ENCODE data around the gene VANGL2.

VANGL2 gene

DNA sequence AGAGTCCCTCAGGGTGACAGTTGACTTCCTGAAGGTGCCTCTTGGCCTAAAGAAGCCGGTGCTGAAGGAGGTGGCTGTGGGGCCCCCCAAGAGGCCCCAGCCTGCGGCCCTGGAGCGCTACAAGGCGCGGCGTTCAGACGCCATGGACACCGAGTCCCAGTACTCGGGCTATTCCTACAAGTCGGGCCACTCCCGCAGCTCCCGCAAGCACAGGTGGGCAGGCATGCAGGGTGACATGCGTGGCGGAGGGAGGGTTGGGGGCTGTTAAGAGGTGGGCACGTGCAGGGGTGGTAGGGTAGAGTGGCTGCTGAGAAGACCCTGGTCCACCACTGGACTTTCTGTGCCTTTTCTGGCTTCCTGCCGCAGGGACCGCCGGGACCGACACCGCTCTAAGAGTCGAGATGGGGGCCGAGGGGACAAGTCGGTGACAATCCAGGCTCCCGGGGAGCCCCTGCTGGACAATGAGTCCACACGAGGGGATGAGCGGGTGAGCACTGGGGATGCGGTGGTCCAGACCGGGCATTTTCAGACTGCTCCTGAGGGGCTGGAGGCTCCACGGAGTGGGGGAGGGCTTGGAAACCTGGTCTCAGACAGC lies 15.4 kb downstream of the VANGL2 start:
- H3K14ac ChIP-seq (ENCODE audit: low read length) = no peak overlapping the region
- no peak overlapping the region for H3K27ac ChIP-seq (ENCODE audit: low read depth, low read length)
- no peak overlapping the region for H4K8ac ChIP-seq (ENCODE audit: low read depth, low read length)
- no peak overlapping the region for H2BK120ac ChIP-seq (ENCODE audit: insufficient read depth, low read length, poor library complexity)
- H4K12ac ChIP-seq (ENCODE audit: low read depth, low read length) = no peak overlapping the region
- no peak overlapping the region for H2BK12ac ChIP-seq (ENCODE audit: low read length)
- no peak overlapping the region for H3K4me2 ChIP-seq (ENCODE audit: low read length)
- H2AK5ac ChIP-seq (ENCODE audit: low read length) = no peak overlapping the region
- no peak overlapping the region for H3K4me3 ChIP-seq (ENCODE audit: low read depth, low read length)
- H3K18ac ChIP-seq (ENCODE audit: low read length) = no peak overlapping the region
- no peak overlapping the region for H2BK5ac ChIP-seq (ENCODE audit: low read depth, low read length, poor library complexity)
- no peaks in the 10 kb centered on the region for H3K79me1 ChIP-seq (ENCODE audit: low read length)
- no peak overlapping the region for H4K91ac ChIP-seq (ENCODE audit: low read depth, low read length)
- peaks cover 27 to 36% of the 10 kb centered on the region in 2 experiments for H3K36me3 ChIP-seq (ENCODE audit: control insufficient read depth in 1 of 2, insufficient read depth in 2 of 2, low read length in 2 of 2)
- peaks cover 0 to 2% of the 10 kb centered on the region in 2 experiments for H3K4me1 ChIP-seq (ENCODE audit: control insufficient read depth in 1 of 2, insufficient read depth in 2 of 2, low read length in 2 of 2)
- no peak overlapping the region for H2AFZ ChIP-seq (ENCODE audit: insufficient read depth, low read length, poor library complexity)
- no peaks in the 10 kb centered on the region for H3K9me3 ChIP-seq (ENCODE audit: insufficient read depth, low read depth, low read length)
- no peak overlapping the region for H3K23ac ChIP-seq (ENCODE audit: low read length)
- no peak overlapping the region for H3K9ac ChIP-seq (ENCODE audit: low read length)
- no peak for DNase-seq
- no peaks in the 10 kb centered on the region for H3K27me3 ChIP-seq (ENCODE audit: insufficient read depth, low read length)
- H3K79me2 ChIP-seq (ENCODE audit: control insufficient read depth, insufficient read depth, low read length, poor library complexity) = no peaks in the 10 kb centered on the region
- H3K4ac ChIP-seq (ENCODE audit: low read depth, low read length) = no peak overlapping the region
- no CpG with 5 or more reads among the region's 29 CpGs for WGBS (ENCODE audit: extremely low coverage, insufficient coverage, insufficient read length)

DNA sequence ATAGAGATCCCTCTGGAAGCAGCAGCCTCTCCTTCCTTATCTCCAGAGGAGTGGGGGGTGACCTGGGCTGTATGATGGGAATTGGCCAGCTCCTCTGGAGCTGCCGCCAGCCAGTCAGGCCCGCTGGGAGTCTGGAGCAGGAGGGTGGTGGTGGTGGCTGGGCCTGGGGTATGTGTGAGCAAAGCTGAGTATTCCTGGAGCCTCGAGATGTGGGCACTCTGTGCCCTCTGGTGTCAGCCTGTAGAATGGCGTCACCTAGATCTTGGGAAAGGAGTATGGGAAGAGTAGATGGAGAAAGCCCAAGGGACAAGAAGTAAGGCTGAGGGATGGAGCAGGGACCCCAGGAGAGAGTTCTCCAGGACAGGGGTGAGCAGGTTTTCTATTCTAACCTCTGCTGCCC lies 16.0 kb downstream of the VANGL2 start:
- no peak overlapping the region for H3K23ac ChIP-seq (ENCODE audit: low read length)
- no peak overlapping the region for H4K8ac ChIP-seq (ENCODE audit: low read depth, low read length)
- no CpG with 5 or more reads among the region's 4 CpGs for WGBS (ENCODE audit: extremely low coverage, insufficient coverage, insufficient read length)
- H3K4me2 ChIP-seq (ENCODE audit: low read length) = no peak overlapping the region
- H3K14ac ChIP-seq (ENCODE audit: low read length) = no peak overlapping the region
- H4K12ac ChIP-seq (ENCODE audit: low read depth, low read length) = no peak overlapping the region
- no peak overlapping the region for H2AK5ac ChIP-seq (ENCODE audit: low read length)
- peak in 1 of 2 donors; percentile 53 for DNase-seq
- no peak overlapping the region for H3K4me3 ChIP-seq (ENCODE audit: low read depth, low read length)
- H3K9ac ChIP-seq (ENCODE audit: low read length) = no peak overlapping the region
- no peak overlapping the region for H4K91ac ChIP-seq (ENCODE audit: low read depth, low read length)
- H3K4ac ChIP-seq (ENCODE audit: low read depth, low read length) = no peak overlapping the region
- H3K79me1 ChIP-seq (ENCODE audit: low read length) = no peaks in the 10 kb centered on the region
- H2BK120ac ChIP-seq (ENCODE audit: insufficient read depth, low read length, poor library complexity) = no peak overlapping the region
- no peak overlapping the region for H2BK12ac ChIP-seq (ENCODE audit: low read length)
- no peak overlapping the region for H2BK5ac ChIP-seq (ENCODE audit: low read depth, low read length, poor library complexity)
- no peaks in the 10 kb centered on the region for H3K9me3 ChIP-seq (ENCODE audit: insufficient read depth, low read depth, low read length)
- peaks cover 0 to 2% of the 10 kb centered on the region in 2 experiments for H3K4me1 ChIP-seq (ENCODE audit: control insufficient read depth in 1 of 2, insufficient read depth in 2 of 2, low read length in 2 of 2)
- H3K79me2 ChIP-seq (ENCODE audit: control insufficient read depth, insufficient read depth, low read length, poor library complexity) = no peaks in the 10 kb centered on the region
- H3K36me3 ChIP-seq (ENCODE audit: control insufficient read depth in 1 of 2, insufficient read depth in 2 of 2, low read length in 2 of 2) = peaks cover 29 to 41% of the 10 kb centered on the region in 2 experiments
- H3K18ac ChIP-seq (ENCODE audit: low read length) = no peak overlapping the region
- H3K27ac ChIP-seq (ENCODE audit: low read depth, low read length) = no peak overlapping the region
- no peak overlapping the region for H2AFZ ChIP-seq (ENCODE audit: insufficient read depth, low read length, poor library complexity)
- no peaks in the 10 kb centered on the region for H3K27me3 ChIP-seq (ENCODE audit: insufficient read depth, low read length)

DNA sequence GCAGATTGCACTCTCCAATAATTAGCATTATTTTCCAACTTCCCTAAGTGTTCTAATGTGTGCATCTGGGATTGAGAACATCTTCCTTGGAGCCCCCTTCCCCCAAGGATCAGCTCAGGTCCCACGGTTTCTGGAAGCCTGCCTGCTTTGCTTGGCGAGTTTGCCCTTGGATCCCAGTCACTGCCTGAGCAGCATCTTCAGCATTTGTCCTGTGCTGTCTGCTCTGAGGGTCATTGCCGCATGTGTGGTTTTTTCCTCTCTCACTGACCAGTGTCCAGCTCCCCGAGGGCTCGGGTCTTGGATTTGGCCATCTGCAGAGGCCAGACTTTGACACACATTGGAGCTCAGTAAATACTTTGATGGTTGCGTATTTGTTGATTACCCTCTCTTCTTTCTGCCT lies 18.1 kb downstream of the VANGL2 start:
- H3K79me1 ChIP-seq (ENCODE audit: low read length) = no peaks in the 10 kb centered on the region
- no peak overlapping the region for H3K4ac ChIP-seq (ENCODE audit: low read depth, low read length)
- no peak overlapping the region for H3K4me2 ChIP-seq (ENCODE audit: low read length)
- H3K79me2 ChIP-seq (ENCODE audit: control insufficient read depth, insufficient read depth, low read length, poor library complexity) = no peaks in the 10 kb centered on the region
- no peak overlapping the region for H3K23ac ChIP-seq (ENCODE audit: low read length)
- no CpG with 5 or more reads among the region's 6 CpGs for WGBS (ENCODE audit: extremely low coverage, insufficient coverage, insufficient read length)
- H2BK120ac ChIP-seq (ENCODE audit: insufficient read depth, low read length, poor library complexity) = no peak overlapping the region
- H4K12ac ChIP-seq (ENCODE audit: low read depth, low read length) = no peak overlapping the region
- DNase-seq = no peak
- no peak overlapping the region for H4K8ac ChIP-seq (ENCODE audit: low read depth, low read length)
- peaks cover 0 to 2% of the 10 kb centered on the region in 2 experiments for H3K4me1 ChIP-seq (ENCODE audit: control insufficient read depth in 1 of 2, insufficient read depth in 2 of 2, low read length in 2 of 2)
- no peak overlapping the region for H3K18ac ChIP-seq (ENCODE audit: low read length)
- H3K9ac ChIP-seq (ENCODE audit: low read length) = no peak overlapping the region
- H2BK12ac ChIP-seq (ENCODE audit: low read length) = no peak overlapping the region
- H3K14ac ChIP-seq (ENCODE audit: low read length) = no peak overlapping the region
- no peak overlapping the region for H3K27ac ChIP-seq (ENCODE audit: low read depth, low read length)
- no peak overlapping the region for H2BK5ac ChIP-seq (ENCODE audit: low read depth, low read length, poor library complexity)
- no peak overlapping the region for H4K91ac ChIP-seq (ENCODE audit: low read depth, low read length)
- no peak overlapping the region for H2AFZ ChIP-seq (ENCODE audit: insufficient read depth, low read length, poor library complexity)
- H2AK5ac ChIP-seq (ENCODE audit: low read length) = no peak overlapping the region
- no peaks in the 10 kb centered on the region for H3K9me3 ChIP-seq (ENCODE audit: insufficient read depth, low read depth, low read length)
- H3K27me3 ChIP-seq (ENCODE audit: insufficient read depth, low read length) = no peaks in the 10 kb centered on the region
- peaks cover 29 to 47% of the 10 kb centered on the region in 2 experiments for H3K36me3 ChIP-seq (ENCODE audit: control insufficient read depth in 1 of 2, insufficient read depth in 2 of 2, low read length in 2 of 2)
- H3K4me3 ChIP-seq (ENCODE audit: low read depth, low read length) = no peak overlapping the region

DNA sequence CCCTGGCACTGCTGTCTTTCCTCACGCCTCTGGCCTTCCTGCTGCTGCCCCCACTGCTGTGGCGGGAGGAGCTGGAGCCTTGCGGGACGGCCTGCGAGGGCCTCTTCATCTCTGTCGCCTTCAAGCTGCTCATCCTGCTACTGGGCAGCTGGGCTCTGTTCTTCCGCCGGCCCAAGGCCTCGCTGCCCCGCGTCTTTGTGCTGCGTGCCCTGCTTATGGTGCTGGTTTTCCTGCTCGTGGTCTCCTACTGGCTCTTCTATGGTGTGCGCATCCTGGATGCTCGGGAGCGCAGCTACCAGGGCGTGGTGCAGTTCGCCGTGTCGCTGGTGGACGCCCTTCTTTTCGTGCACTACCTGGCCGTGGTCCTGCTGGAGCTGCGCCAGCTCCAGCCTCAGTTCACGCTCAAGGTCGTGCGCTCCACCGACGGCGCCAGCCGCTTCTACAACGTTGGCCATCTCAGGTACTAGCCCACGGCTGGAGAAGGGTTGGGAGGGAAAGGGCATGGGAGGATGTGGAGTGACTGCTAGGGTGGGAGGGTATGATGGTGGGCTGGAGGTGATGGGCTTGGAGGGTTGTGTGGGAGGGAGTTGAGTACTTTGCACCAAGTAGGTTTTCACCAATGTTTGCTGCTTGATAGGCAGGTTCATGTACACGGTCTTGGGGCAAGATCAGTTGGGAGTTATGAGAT lies 18.9 kb downstream of the VANGL2 start:
- Histone ChIP-seq H2AFZ (ENCODE audit: insufficient read depth, low read length, poor library complexity) (no peak overlapping the region), H4K12ac (ENCODE audit: low read depth, low read length) (no peak overlapping the region), H3K4ac (ENCODE audit: low read depth, low read length) (no peak overlapping the region), H3K27ac (ENCODE audit: low read depth, low read length) (no peak overlapping the region), H3K4me3 (ENCODE audit: low read depth, low read length) (no peak overlapping the region), H3K36me3 (ENCODE audit: control insufficient read depth in 1 of 2, insufficient read depth in 2 of 2, low read length in 2 of 2) (peaks cover 35 to 54% of the 10 kb centered on the region in 2 experiments), H2BK5ac (ENCODE audit: low read depth, low read length, poor library complexity) (no peak overlapping the region), H4K8ac (ENCODE audit: low read depth, low read length) (no peak overlapping the region), H3K14ac (ENCODE audit: low read length) (no peak overlapping the region), H3K27me3 (ENCODE audit: insufficient read depth, low read length) (no peaks in the 10 kb centered on the region), H3K79me2 (ENCODE audit: control insufficient read depth, insufficient read depth, low read length, poor library complexity) (no peaks in the 10 kb centered on the region), H3K9ac (ENCODE audit: low read length) (no peak overlapping the region), H3K4me1 (ENCODE audit: control insufficient read depth in 1 of 2, insufficient read depth in 2 of 2, low read length in 2 of 2) (peaks cover 0 to 2% of the 10 kb centered on the region in 2 experiments), H3K4me2 (ENCODE audit: low read length) (no peak overlapping the region), H4K91ac (ENCODE audit: low read depth, low read length) (no peak overlapping the region), H2AK5ac (ENCODE audit: low read length) (no peak overlapping the region), H2BK120ac (ENCODE audit: insufficient read depth, low read length, poor library complexity) (no peak overlapping the region), H2BK12ac (ENCODE audit: low read length) (no peak overlapping the region), H3K9me3 (ENCODE audit: insufficient read depth, low read depth, low read length) (no peaks in the 10 kb centered on the region), H3K79me1 (ENCODE audit: low read length) (no peaks in the 10 kb centered on the region), H3K23ac (ENCODE audit: low read length) (no peak overlapping the region), H3K18ac (ENCODE audit: low read length) (no peak overlapping the region)
- DNase-seq = no peak
- whole genome bisulfite sequencing (ENCODE audit: extremely low coverage, insufficient coverage, insufficient read length) = no CpG with 5 or more reads among the region's 34 CpGs
